Activated naive CD8-positive, alpha-beta T cell treated with anti-CD3 and anti-CD28 coated beads, Interleukin-2, amount 50 U/mL, for 24 hours (primary cell): ENCODE data around the gene CDKAL1.
"Not testable (repeated sequence)": the region's sequence is repeated elsewhere in the genome, so short reads cannot be mapped to it uniquely, and the experiment has no call there.

Source experiments
- ATAC-seq: fragments of 150-1000 bp; cut with Tn5 transposase; one replicate; pipeline ENCODE4 v1.10.0; 2021
- DNase-seq: peaks from one replicate; pipeline ENCODE4 v3.0.0; 2021
- H3K27ac Mint-ChIP-seq: one replicate; pipeline ENCODE4 v1.8.0; 2021; ENCODE audit warnings: mild to moderate bottlenecking, mixed read lengths
- H3K27me3 Mint-ChIP-seq: one replicate; pipeline ENCODE4 v1.8.0; 2021; ENCODE audit warnings: mixed read lengths
- H3K36me3 Mint-ChIP-seq: one replicate; pipeline ENCODE4 v1.8.0; 2021; ENCODE audit warnings: low read depth, mixed read lengths
- H3K4me1 Mint-ChIP-seq: one replicate; pipeline ENCODE4 v1.8.0; 2021; ENCODE audit warnings: mixed read lengths
- H3K4me3 Mint-ChIP-seq: one replicate; pipeline ENCODE4 v1.8.0; 2021; ENCODE audit warnings: mild to moderate bottlenecking, moderate library complexity, mixed read lengths
- H3K9me3 Mint-ChIP-seq: one replicate; pipeline ENCODE4 v1.8.0; 2021; ENCODE audit warnings: mixed read lengths

The CDKAL1 gene

DNA sequence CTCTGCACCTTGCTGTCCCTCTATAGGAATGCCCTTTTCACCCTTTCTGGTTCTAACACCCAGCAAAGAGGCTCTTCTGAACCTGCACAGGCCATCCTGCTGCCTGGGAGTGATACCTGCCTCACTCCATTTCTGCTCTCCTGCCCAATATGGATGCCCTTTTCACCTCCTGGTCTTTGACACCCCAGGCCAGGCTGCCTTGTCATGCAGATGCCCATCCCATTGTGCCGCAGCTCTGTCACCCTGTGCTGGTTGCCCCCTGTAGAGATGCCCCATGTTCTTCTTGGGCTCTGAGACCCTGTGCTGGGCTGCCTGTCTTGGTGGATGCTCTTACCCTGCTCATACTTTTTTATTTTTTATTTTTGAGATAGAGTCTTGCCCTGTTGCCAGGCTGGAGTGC is 95.3 kb downstream of the CDKAL1 start:
- no peaks in the 10 kb centered on the region for H3K27me3 Mint-ChIP-seq
- ATAC-seq: no peak
- H3K4me3 Mint-ChIP-seq: no peak overlapping the region

DNA sequence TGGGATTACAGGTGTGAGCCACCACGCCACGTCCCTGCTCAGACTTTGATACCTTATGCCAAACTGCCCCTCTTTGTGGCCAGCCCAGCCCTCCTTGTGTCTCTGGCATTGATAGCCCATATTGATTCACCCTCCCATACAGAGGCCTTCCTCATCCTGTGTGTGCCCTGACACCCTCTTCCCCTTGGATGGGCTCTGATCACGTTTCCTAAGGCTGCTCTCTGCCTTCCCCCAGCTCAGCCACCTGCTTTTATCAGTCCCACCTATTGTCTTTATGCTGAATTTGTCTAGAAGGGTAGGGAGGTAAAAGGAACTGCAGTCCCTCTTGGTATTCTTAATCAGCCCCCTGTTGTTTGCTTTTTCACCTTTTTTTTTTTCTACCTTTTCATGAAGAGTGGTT is 95.9 kb downstream of the CDKAL1 start:
- Mint-ChIP-seq H3K4me3 (no peak overlapping the region), H3K9me3 (no peaks in the 10 kb centered on the region), H3K27me3 (no peaks in the 10 kb centered on the region), H3K27ac (no peak overlapping the region), H3K4me1 (peaks cover 28% of the 10 kb centered on the region), H3K36me3 (peaks cover 21% of the 10 kb centered on the region)
- ATAC-seq (no peak), DNase-seq (no peak)

More for the DNA sequence above, 95.3 kb downstream of the CDKAL1 start:
- Mint-ChIP-seq H3K9me3 (no peaks in the 10 kb centered on the region), H3K36me3 (peaks cover 21% of the 10 kb centered on the region), H3K27ac (no peak overlapping the region), H3K4me1 (peaks cover 28% of the 10 kb centered on the region)
- no peak for DNase-seq

DNA sequence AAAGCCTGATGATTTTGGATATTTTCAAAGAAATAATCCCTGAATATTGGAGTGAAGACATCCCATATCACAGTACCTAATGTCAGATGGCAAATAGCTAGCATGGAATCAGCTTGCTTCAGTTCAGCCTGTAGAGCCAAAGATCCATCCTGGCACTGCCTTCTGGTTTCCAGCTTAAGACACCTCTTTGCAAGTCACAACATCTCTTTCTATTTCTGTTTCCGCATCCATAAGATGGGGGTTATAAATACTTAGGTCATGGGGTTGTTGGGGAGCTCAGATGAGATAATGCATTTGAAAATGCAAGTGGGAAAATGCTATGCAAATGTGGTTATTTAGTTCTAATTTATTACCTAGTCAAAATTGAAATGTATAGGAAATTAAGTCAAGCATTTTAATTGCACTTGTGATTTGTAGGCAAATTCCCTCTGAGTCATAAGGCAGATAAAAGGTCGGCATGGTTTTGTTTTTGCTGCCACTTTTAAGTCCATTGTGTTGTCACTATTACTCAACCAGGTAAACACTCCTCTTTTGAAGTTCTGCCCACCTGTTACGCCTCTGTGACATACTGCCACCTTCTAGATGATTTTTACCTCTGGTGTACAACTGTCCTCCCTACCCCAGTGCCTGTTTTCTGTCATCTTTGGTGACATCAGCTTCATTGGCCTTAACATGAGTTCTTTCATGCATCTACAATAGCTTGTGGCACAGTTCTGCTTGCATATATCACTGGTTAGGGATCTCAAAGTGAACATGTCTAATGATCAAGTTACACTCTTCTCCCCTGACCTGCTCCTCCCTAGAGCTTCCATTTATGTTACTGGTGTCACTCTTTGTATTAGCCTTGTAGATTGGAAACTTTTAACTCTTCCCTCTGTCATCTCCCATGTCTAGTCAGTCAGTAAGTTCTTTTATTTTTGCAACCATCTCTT is 96.6 kb downstream of the CDKAL1 start:
- Mint-ChIP-seq H3K9me3 (no peaks in the 10 kb centered on the region), H3K27me3 (no peaks in the 10 kb centered on the region), H3K4me3 (no peak overlapping the region), H3K36me3 (peaks cover 23% of the 10 kb centered on the region), H3K4me1 (peaks cover 28% of the 10 kb centered on the region), H3K27ac (no peak overlapping the region)
- ATAC-seq (peak; percentile 85), DNase-seq (no peak)

DNA sequence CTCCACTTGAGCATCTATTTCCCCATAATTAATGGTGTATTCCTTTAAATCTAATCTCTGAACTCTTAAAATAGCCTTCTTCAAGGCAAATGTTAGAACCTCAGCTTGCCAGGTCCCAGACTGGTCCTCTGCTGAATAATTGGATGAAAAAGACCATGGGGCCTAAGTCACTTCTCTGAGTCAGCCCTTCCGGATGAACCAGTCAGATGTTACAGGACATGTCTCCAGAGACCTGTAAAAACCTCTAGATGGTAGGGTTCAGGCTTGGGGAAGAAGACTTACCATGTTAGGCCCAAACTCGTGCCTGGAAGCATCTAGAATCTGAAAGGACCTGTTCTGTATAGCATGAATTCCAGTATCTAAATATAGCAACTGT is 97.3 kb downstream of the CDKAL1 start:
- ATAC-seq: peak; percentile 38
- no peak overlapping the region for H3K27ac Mint-ChIP-seq
- no peaks in the 10 kb centered on the region for H3K27me3 Mint-ChIP-seq
- DNase-seq: no peak
- H3K4me3 Mint-ChIP-seq: no peak overlapping the region
- H3K4me1 Mint-ChIP-seq: peaks cover 28% of the 10 kb centered on the region
- no peaks in the 10 kb centered on the region for H3K9me3 Mint-ChIP-seq
- peaks cover 29% of the 10 kb centered on the region for H3K36me3 Mint-ChIP-seq

DNA sequence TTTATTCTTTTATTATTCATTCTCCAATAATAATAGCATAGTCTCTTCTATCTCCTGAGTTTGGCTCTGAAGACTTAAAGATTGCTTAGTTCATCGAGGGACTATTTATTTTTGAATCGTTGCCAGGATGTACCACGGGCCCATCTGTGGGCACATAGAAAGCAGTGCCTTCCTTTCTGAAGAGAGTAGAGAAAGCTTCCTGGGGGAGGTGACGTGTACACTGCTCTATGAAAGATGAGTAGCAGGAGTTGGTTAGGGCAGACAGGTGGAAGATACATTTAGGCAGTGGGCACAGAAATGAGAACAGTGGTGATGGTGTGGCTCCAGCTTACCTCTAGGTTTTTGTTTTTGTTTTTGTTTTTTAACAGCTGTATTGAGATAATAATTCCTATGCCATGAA is 98.4 kb downstream of the CDKAL1 start:
- Mint-ChIP-seq H3K9me3 (no peaks in the 10 kb centered on the region), H3K27me3 (no peaks in the 10 kb centered on the region), H3K4me1 (peaks cover 28% of the 10 kb centered on the region), H3K4me3 (no peak overlapping the region), H3K27ac (no peak overlapping the region), H3K36me3 (peaks cover 27% of the 10 kb centered on the region)
- no peak for DNase-seq
- ATAC-seq: no peak

DNA sequence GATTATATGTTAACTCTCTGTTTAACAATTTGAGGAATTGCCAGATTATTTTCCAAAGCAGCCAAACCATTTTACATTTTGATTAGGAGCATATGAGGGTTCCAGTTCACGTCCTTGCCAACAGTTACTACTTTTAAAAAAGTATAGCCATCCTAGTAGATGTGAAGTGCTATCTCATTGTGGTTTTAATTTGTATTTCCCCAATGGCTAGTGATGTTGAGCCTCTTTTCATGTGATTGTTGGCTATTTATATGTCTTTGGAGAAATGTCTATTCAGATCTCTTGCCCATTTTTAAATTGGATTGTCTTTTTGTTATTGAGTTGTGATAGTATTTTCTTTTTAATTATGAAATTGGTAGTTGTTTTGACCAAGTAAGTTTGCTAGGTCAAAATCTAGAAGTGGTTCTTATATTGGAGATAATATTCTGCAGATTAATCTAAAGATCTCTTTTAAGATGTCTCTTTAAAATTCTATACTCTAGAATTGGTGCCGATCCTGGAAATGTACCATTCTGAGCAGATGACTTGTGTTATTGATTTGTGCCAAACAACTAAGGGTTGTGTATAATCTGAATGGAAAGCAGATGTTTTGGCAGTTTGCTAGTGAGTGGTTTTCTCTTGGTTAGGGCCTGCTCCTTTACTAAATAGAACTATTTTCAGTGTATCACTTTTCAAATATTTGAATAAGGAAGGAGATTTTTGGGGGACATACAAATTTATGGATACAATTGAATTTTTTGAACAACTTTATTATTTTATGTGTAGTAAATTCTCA is 99.5 kb downstream of the CDKAL1 start:
- no peak for DNase-seq
- Mint-ChIP-seq H3K9me3 (no peaks in the 10 kb centered on the region), H3K36me3 (peaks cover 29% of the 10 kb centered on the region), H3K4me1 (peaks cover 28% of the 10 kb centered on the region), H3K27me3 (no peaks in the 10 kb centered on the region), H3K27ac (no peak overlapping the region), H3K4me3 (no peak overlapping the region)
- ATAC-seq: no peak

DNA sequence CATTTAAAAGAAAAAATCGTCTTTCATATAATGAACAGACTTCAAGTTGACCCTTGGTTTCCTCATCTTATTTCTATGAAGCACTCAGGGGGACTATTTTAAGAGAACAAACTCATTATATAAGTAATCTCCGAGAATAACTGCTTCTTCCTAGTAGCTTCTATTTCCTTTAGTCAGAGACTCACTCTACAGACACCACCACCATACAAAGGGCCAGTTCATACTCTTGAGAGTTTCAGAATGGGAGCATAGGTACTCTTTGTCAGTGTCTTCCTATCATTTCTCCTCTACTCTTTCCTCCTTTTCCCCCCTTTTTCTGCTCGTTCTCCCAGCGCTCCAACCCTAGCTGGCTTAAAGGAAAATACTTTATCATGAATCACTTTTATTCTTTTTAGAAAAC is 104.9 kb downstream of the CDKAL1 start:
- Mint-ChIP-seq H3K27ac (no peak overlapping the region), H3K9me3 (no peaks in the 10 kb centered on the region), H3K27me3 (no peaks in the 10 kb centered on the region), H3K4me3 (no peak overlapping the region), H3K36me3 (peaks cover 22% of the 10 kb centered on the region), H3K4me1 (peaks cover 2% of the 10 kb centered on the region)
- ATAC-seq (no peak), DNase-seq (no peak)

DNA sequence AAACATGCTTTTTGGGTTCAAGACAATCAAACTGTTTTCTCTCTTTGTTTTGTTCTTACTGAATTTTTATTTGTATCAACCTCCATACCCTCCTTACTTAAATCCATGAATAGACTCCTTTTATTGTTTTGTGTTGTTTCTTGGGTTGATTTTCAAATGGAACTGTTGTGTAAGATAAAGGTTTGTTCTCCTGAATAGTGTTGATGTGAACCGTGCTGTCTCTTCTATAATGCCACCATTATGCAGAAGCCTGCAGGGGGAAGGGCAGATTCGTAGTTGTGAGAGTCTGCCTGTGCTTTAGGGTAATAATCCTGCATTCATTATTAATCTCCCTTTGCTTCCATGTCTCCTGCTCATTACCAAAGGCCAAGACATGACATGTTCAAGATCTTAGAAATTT is 105.9 kb downstream of the CDKAL1 start:
- no peak for ATAC-seq
- H3K4me3 Mint-ChIP-seq: no peak overlapping the region
- no peak overlapping the region for H3K27ac Mint-ChIP-seq
- no peak for DNase-seq
- H3K27me3 Mint-ChIP-seq: no peaks in the 10 kb centered on the region
- H3K9me3 Mint-ChIP-seq: no peaks in the 10 kb centered on the region
- peaks cover 22% of the 10 kb centered on the region for H3K36me3 Mint-ChIP-seq
- peaks cover 2% of the 10 kb centered on the region for H3K4me1 Mint-ChIP-seq

DNA sequence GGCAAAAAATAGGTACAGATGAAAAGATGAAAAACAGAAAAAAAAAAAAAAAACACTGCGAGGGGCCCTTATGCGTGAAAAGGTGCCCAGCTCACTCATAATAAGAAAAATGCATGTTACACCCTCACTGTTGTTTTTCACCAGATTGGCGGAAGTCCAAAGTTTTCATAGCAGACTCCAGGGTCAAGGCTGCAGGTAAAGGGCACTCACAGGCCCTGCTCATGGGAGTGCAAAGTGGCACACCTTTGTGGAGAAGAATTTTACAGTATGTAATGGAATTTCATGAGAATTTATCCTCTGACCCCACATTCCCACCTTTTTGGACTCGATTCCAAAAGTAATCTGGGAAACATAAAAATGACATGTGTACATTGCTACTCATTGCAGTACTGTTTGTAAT is 108.2 kb downstream of the CDKAL1 start:
- DNase-seq (no peak), ATAC-seq (no peak)
- Mint-ChIP-seq H3K4me3 (no peak overlapping the region), H3K27me3 (no peaks in the 10 kb centered on the region), H3K27ac (no peak overlapping the region), H3K4me1 (peaks cover 4% of the 10 kb centered on the region), H3K9me3 (no peaks in the 10 kb centered on the region), H3K36me3 (peaks cover 18% of the 10 kb centered on the region)

DNA sequence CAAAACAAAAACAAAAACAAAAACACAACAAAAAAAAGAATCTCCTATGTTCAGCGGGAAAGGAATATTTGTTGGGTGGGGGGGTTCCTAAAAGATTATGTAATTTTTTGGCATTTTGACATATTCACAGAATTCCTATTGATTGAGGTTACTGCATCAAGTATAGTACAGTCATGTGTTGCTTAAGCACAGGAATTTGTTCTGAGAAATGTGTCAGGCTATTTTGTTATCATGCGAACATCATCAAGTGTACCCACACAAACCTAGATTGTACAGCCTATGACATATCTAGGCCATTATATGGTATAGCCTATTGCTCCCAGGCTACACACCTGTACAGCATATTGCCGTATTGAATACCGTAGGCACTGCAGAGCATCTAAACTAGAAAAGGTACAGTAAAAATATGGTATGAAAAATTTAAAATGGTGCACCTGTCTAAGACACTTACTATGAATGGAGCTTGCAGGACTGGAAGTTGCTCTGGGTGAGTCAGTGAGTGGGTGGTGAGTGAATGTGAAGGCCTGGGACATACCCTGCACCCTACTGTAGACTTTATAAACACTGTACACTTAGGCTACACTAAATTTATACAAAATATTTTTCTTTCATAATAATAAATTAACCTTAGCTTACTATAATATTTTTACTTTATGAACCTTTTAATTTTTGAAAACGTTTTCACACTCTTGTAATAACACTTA is 110.6 kb downstream of the CDKAL1 start:
- Mint-ChIP-seq H3K36me3 (peaks cover 25% of the 10 kb centered on the region), H3K27ac (no peak overlapping the region), H3K4me3 (no peak overlapping the region), H3K9me3 (no peaks in the 10 kb centered on the region), H3K4me1 (peaks cover 8% of the 10 kb centered on the region), H3K27me3 (no peaks in the 10 kb centered on the region)
- no peak for DNase-seq
- ATAC-seq: peak; percentile 36

DNA sequence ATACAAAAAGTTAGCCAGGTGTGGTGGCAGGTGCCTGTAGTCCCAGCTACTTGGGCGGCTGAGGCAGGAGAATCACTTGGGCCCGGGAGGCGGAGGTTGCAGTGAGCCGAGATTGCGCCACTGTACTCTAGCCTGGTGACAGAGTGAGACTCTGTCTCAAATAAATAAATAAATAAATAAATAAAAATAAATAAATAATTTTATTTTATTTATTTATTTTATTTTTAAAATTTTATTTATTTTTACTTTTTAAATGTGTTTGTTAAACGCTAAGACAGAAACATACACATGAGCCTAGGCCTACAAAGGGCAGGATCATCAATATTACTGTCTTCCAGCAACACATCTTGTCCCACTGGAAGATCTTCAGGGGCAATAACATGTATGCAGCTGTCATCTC is 111.3 kb downstream of the CDKAL1 start:
- H3K36me3 Mint-ChIP-seq: peaks cover 30% of the 10 kb centered on the region
- H3K9me3 Mint-ChIP-seq, H3K27ac Mint-ChIP-seq, H3K27me3 Mint-ChIP-seq, ATAC-seq, DNase-seq, H3K4me3 Mint-ChIP-seq, H3K4me1 Mint-ChIP-seq: not testable (repeated sequence)

DNA sequence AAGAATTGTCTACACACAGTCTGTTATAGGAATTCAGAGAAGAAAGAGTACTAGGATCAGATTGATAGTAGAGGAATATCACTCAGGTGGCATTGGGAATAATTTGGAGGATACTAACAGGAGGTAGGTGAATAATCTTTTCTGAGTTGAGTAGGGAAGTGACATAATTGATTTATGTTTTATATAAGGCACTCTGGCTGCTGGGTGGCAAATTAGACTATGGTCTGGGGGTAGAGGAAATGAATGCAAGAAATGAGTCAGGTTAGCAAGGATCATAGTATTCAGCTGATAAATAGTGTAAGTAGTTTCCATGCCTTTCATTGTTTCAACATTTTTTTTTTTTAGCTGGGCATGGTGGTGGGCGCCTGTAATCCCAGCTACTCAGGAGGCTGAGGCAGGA is 113.3 kb downstream of the CDKAL1 start:
- Mint-ChIP-seq H3K27me3 (no peaks in the 10 kb centered on the region), H3K4me1 (peaks cover 11% of the 10 kb centered on the region), H3K27ac (peak overlapping the region; percentile 1), H3K36me3 (peaks cover 32% of the 10 kb centered on the region), H3K9me3 (no peaks in the 10 kb centered on the region), H3K4me3 (no peak overlapping the region)
- DNase-seq (no peak), ATAC-seq (no peak)

DNA sequence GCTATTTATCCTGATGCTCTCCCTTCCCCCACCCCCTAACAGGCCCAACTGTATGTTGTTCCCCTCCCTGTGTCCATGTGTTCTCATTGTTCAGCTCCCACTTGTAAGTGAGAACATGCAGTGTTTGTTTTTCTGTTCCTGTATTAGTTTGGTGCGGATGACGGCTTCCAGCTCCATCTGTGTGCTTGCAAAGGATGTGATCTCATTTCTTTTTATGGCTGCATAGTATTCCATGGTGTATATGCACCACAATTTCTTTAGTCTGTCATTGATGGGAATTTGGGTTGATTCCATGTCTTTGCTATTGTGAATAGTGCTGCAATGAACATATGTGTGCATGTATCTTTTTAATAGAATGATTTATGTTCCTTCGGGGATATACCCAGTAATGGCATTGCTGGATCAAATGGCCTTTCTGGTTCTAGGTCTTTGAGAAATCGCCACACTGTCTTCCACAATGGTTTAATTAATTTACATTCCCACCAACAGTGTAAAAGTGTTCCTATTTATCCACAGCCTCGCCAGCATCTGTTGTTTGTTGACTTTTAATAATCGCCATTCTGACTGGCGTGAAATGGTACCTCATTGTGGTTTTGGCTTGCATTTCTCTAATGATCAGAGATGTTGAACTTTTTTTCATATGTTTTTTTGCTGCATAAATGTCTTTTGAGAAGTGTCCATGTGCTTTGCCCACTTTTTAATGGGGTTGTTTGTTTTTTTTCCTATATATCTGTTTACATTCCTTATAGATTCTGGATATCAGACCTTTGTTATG is 115.6 kb downstream of the CDKAL1 start:
- ATAC-seq, H3K27ac Mint-ChIP-seq, H3K27me3 Mint-ChIP-seq, H3K4me3 Mint-ChIP-seq, H3K9me3 Mint-ChIP-seq, DNase-seq: not testable (repeated sequence)
- peaks cover 11% of the 10 kb centered on the region for H3K4me1 Mint-ChIP-seq
- H3K36me3 Mint-ChIP-seq: peaks cover 41% of the 10 kb centered on the region
